ENCODE results near the gene JPT1.

- TF ChIP-seq CTCF (IDR thresholded peaks at IDR 0.05) (no peak), POLR2A (IDR thresholded peaks at IDR 0.05) (no peak)
These were observed 34.3 kb upstream of the JPT1 start for GRCh38 chr17:75188614-75189013.

All from vagina (tissue), 2 donors.